Epithelial cell of proximal tubule (primary cell): ENCODE measurements around the gene UPP1. TPM values are rescaled to one million over a fixed set of nuclear protein-coding genes. Genes with fewer than 3 reads are reported as not detected.
A peak's percentile ranks its signal among the peaks of the same experiment; 100 is the strongest.
"Not testable (repeated sequence)": the region's sequence is repeated elsewhere in the genome, so short reads cannot be mapped to it uniquely, and the experiment has no call there.

Source experiments
- DNase-seq: peaks from one replicate; pipeline ENCODE4 v3.0.0-alpha.2; 2011; ENCODE audit warnings: low read depth
- H3K4me3 ChIP-seq: 2 replicates; pipeline ENCODE4 v1.5.1; 2011; ENCODE audit warnings: low read depth, mild to moderate bottlenecking, low read length
- total RNA-seq: library from RNA; depleted of rRNA; stranded (reverse); fragments of >200 nt; gene quantifications from 2 replicates; pipeline ENCODE4 v1.2.3, GENCODE V29; 2015
- TF ChIP-seq, protein P1 (sequence below): conservative IDR thresholded peaks from 2 replicates; pipeline ENCODE4 v1.5.1; 2012; ENCODE audit warnings: low read depth, mild to moderate bottlenecking, low read length

UPP1 gene
- total RNA-seq, 1 donor from 2014 or later: 35.6 TPM

DNA sequence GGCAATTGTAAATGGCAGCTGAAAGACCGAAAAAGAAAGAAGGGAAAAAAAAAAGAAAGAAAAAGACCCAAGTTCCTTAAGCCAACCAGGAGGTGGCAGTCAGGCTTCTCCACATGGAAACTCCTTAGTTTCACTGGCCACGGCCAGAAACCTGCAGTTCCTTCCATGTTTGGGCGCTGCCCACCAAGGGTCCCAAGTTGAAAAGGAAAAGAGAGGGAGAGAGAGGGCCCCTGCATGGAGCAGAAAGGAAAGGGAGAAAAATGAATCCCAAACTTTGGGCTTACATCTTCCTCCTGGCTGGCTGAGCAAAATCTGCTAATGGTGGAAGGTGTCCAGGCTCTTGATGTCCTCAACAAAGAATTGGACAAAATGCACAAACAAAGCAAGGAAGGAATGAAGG, 50.4 kb downstream of the UPP1 start:
- no peak overlapping the region for H3K4me3 ChIP-seq
- TF ChIP-seq, protein P1, sequence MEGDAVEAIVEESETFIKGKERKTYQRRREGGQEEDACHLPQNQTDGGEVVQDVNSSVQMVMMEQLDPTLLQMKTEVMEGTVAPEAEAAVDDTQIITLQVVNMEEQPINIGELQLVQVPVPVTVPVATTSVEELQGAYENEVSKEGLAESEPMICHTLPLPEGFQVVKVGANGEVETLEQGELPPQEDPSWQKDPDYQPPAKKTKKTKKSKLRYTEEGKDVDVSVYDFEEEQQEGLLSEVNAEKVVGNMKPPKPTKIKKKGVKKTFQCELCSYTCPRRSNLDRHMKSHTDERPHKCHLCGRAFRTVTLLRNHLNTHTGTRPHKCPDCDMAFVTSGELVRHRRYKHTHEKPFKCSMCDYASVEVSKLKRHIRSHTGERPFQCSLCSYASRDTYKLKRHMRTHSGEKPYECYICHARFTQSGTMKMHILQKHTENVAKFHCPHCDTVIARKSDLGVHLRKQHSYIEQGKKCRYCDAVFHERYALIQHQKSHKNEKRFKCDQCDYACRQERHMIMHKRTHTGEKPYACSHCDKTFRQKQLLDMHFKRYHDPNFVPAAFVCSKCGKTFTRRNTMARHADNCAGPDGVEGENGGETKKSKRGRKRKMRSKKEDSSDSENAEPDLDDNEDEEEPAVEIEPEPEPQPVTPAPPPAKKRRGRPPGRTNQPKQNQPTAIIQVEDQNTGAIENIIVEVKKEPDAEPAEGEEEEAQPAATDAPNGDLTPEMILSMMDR: peak; percentile 55
- no peak for DNase-seq

DNA sequence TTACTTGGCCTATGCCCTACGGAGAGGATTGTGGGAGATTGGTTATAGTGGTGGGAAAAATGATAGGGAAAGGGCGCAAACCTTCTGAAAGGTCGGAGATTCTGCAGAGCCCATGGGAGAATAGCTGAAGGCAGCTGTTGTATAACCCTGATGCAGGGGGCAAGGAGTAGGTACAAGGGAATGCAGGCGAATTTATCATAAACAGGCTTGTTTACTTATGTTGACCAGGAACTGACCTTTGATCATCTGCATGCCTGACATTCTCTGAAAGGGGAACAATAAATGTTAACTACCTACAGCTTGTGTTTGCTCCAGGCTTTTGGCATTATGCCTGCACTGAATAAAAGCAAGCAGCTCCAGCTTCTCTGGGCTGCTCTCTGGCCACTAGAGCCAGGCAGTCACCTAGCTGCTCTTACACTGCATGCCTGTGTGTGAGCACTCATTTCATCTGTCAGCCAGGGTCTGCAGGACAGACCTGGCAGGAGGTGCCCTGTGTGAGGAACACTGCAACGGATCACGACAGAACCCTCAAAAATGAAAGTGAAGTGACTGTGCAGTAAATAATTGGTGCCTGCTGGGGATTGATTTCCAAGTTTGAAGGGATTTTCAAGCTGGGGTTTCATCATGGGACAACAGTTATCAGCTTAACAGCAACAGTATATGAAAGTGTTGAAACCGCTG, 51.1 kb downstream of the UPP1 start:
- DNase-seq: peak; percentile 37
- no peak overlapping the region for H3K4me3 ChIP-seq
- TF ChIP-seq, protein P1: no peak

DNA sequence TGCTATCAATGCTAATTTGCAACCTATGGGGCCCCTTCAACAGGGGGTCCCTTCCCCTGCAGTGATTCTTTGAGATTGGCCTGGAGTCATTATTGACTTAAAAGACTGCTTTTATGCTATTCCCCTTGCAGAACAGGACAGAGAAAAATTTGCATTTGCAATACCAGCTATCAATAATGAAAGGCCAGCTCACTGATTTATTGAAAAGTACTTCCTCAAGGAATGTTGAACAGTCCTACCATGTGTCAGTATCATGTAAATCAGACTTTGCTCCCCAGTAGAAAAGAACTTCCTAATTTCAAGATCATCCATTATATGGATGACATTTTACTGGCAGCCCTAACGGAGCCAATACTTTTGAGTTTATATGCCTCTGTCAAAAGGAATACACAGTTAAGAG, 52.5 kb downstream of the UPP1 start:
- no peak overlapping the region for H3K4me3 ChIP-seq
- TF ChIP-seq, protein P1: no peak
- DNase-seq: no peak

DNA sequence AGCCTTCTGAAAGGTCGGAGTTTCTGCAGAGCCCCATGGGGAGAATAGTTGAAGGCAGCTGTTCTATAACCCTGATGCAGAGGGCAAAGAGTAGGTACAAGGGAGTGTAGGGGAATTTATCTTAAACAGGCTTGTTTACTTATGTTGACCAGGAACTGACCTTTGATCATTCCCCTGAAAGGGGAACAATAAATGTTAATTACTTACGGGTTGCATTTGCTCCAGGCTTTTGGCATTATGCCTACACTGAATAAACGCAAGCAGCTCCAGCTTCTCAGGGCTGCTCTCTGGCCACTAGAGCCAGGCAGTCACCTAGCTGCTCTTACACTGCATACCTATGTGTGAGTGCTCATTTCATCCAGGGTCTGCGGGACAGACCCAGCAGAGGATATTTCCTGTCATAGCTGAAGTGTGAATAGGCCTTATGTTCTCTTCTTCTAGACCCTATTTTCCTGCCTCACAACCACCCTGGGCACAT, 55.3 kb downstream of the UPP1 start:
- DNase-seq: peak; percentile 12
- TF ChIP-seq, protein P1: no peak

DNA sequence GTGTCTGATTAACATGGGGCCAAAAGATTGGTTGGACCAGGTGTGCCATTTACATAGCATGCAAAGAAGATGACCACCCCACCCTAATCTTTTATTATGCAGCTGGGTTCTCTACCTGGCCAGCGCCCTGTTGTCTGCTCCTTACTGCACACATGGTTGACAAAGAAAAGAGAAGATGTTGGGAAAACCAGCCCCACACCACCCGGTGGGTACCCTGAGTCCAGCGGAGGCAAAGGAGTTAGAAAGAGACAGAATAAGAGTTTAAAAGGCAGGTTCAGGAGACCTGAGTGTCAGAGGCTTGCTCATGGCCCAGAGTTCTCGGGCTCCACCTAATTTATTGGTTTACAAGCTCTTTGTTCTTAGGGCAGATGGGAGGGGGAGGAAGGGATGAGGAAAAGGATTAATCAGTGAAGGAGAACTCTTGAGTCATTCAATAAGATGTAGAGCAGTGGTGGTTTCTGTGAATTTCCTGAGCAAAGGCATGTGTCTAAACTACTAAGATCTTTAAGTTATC, 58.1 kb downstream of the UPP1 start:
- peak; percentile 20 for DNase-seq

More for the DNA sequence above, 55.3 kb downstream of the UPP1 start:
- H3K4me3 ChIP-seq: no peak overlapping the region

DNA sequence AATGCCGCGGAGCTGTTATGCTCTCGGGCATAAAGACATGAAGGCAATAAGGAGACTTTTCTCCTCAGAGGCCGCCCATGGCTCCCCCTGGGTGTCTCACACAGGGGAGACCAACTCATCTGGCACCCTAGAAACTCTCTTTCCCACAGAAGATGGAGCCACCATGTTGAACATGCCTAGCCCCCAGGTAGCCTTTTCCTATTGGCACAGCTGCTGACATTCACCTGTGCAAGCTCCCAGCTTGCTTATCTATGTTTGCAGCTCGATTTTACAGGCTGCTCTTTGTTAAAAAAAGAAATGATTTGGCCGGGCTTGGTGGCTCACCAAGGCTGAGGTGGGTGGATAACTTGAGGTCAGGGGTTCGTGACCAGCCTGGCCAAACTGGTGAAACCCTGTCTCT, 58.6 kb downstream of the UPP1 start:
- H3K4me3 ChIP-seq, DNase-seq: not testable (repeated sequence)

More for the DNA sequence above, 58.1 kb downstream of the UPP1 start:
- TF ChIP-seq, protein P1: no peak
- H3K4me3 ChIP-seq: no peak overlapping the region

DNA sequence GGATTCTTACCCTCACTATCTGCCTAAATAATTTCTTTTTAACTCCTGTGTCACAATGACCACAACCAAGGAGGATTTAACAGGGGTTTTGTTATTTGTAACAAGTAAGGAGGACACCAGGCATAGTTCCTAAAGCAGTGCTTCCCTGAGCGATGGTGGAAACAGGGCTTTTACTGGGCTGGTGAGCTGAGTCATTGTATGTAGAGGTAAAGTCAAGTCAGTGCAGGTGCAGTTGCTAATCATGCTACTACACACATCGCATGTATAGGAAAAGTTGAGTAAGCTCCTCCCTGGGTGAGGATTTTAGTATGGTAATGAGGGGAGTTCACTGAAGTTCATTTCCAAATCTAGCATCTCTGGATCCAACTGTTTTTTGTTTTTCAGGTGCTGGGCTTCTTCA, 59.2 kb downstream of the UPP1 start:
- no peak overlapping the region for H3K4me3 ChIP-seq
- no peak for DNase-seq

More for the DNA sequence above, 59.2 kb downstream of the UPP1 start:
- TF ChIP-seq, protein P1: no peak
